OCI-LY3 (cell line): ENCODE measurements around the gene OR5H6.

Source experiments
- CTCF ChIP-seq: fragments of 200-600, 300-600 bp; sonication (generic); IDR thresholded peaks from 2 replicates; pipeline ENCODE4 v1.5.1; 2014; ENCODE audit warnings: antibody characterized with exemption, low read length, low read depth
- EZH2phosphoT487 ChIP-seq: fragments of 200-600 bp; shearing (Covaris generic); IDR thresholded peaks from 2 replicates; pipeline ENCODE4 v1.6.1; 2018; ENCODE audit warnings: antibody characterized with exemption, mixed run types, low read depth

GRCh38 chr3:98282205-98282604 is 18.2 kb downstream of the OR5H6 start, which contains the start of gene OR5H2:
- TF ChIP-seq CTCF (no peak), EZH2phosphoT487 (no peak)
